Fibroblast of lung (primary cell): Measurements from ENCODE around the gene ANXA10. TPM values are rescaled to one million over a fixed set of nuclear protein-coding genes. Genes with fewer than 3 reads are reported as not detected.
"Not testable (repeated sequence)": the region's sequence is repeated elsewhere in the genome, so short reads cannot be mapped to it uniquely, and the experiment has no call there.

Experiments used
- DNase-seq, 2 donors: peaks; one replicate each; pipeline versions ENCODE4 v3.0.0 to v3.0.0-alpha.2; 2010; ENCODE audit warnings: low read depth in 2 of 2
- H2AFZ ChIP-seq: 2 replicates; pipeline ENCODE4 v1.5.1; 2012; ENCODE audit warnings: low read length, control low read depth, inconsistent platforms
- H3K27ac ChIP-seq: 2 replicates; pipeline ENCODE4 v1.5.1; 2011; ENCODE audit warnings: low read length, control low read depth; ENCODE audit not compliant: insufficient read depth
- H3K27me3 ChIP-seq: 2 replicates; pipeline ENCODE4 v1.5.1; 2011; ENCODE audit warnings: mild to moderate bottlenecking, low read length; ENCODE audit not compliant: control insufficient read depth, insufficient read depth
- H3K36me3 ChIP-seq: 2 replicates; pipeline ENCODE4 v1.5.1; 2011; ENCODE audit warnings: low read length; ENCODE audit not compliant: control insufficient read depth, insufficient read depth
- H3K4me1 ChIP-seq: 2 replicates; pipeline ENCODE4 v1.5.1; 2011; ENCODE audit warnings: low read length; ENCODE audit not compliant: control insufficient read depth, insufficient read depth; ENCODE audit errors: extremely low read depth
- H3K4me2 ChIP-seq: 2 replicates; pipeline ENCODE4 v1.5.1; 2011; ENCODE audit warnings: low read length, control low read depth; ENCODE audit not compliant: insufficient read depth; ENCODE audit errors: extremely low read depth
- H3K4me3 ChIP-seq, 4 experiments: fragments of 200-600 bp in 1 of 4; sonication (generic) in 1 of 4; replicated peaks in 1 of 4; 2 replicates each; pipeline ENCODE4 v1.5.1; 2011 to 2016; ENCODE audit warnings: low read length in 4 of 4, low read depth in 3 of 4, mild to moderate bottlenecking in 3 of 4, control low read depth in 2 of 4, inconsistent platforms in 1 of 4, mixed read lengths in 1 of 4; ENCODE audit not compliant: insufficient read depth in 1 of 4; ENCODE audit errors: control extremely low read depth in 1 of 4
- H3K79me2 ChIP-seq: 2 replicates; pipeline ENCODE4 v1.5.1; 2012; ENCODE audit warnings: mild to moderate bottlenecking, low read length, inconsistent platforms; ENCODE audit not compliant: control insufficient read depth, insufficient read depth
- H3K9ac ChIP-seq: 2 replicates; pipeline ENCODE4 v1.5.1; 2011; ENCODE audit warnings: mild to moderate bottlenecking, low read length, control low read depth; ENCODE audit not compliant: insufficient read depth
- H3K9me3 ChIP-seq: 2 replicates; pipeline ENCODE4 v1.5.1; 2012; ENCODE audit warnings: low read depth, low read length; ENCODE audit not compliant: control insufficient read depth, insufficient read depth
- H4K20me1 ChIP-seq: 2 replicates; pipeline ENCODE4 v1.5.1; 2011; ENCODE audit warnings: low read length; ENCODE audit not compliant: control insufficient read depth, insufficient read depth; ENCODE audit errors: extremely low read depth
- CTCF ChIP-seq, 2 donors: IDR thresholded peaks in 1 of 2; conservative IDR thresholded peaks in 1 of 2; 1 replicate in 1 of 2; 2 replicates in 1 of 2; pipeline ENCODE4 v1.5.1; 2011 to 2012; ENCODE audit warnings: low read length in 2 of 2, control low read depth in 1 of 2, inconsistent platforms in 1 of 2, low read depth in 1 of 2, mild to moderate bottlenecking in 1 of 2
- EZH2 ChIP-seq: IDR thresholded peaks from 2 replicates; pipeline ENCODE4 v1.5.1; 2012; ENCODE audit warnings: low read length, control low read depth, mild to moderate bottlenecking; ENCODE audit errors: missing control alignments
- polyA plus RNA-seq, 2 donors: library from polyadenylated mRNA; depleted of rRNA in 1 of 2; stranded (reverse) in 1 of 2; unstranded in 1 of 2; fragments of >200 nt; gene quantifications; 2 replicates each; pipeline ENCODE4 v1.2.1, GENCODE V29; 2011 to 2012; ENCODE audit warnings: missing spikeins in 1 of 2
- total RNA-seq: library from RNA; depleted of rRNA; stranded (reverse); fragments of >200 nt; gene quantifications from 2 replicates; pipeline ENCODE4 v1.2.1, GENCODE V29; 2014

The ANXA10 gene
- total and polyA plus RNA-seq, 2 donors (not counting 1 experiment from before 2014, with no cell fraction given): 0.08 to 0.17 TPM

- Histone ChIP-seq H2AFZ (no peak overlapping the region), H3K27me3 (no peaks in the 10 kb centered on the region), H3K9ac (no peak overlapping the region), H4K20me1 (no peaks in the 10 kb centered on the region), H3K4me1 (peaks cover 2% of the 10 kb centered on the region), H3K79me2 (no peaks in the 10 kb centered on the region), H3K9me3 (no peaks in the 10 kb centered on the region), H3K36me3 (no peaks in the 10 kb centered on the region), H3K27ac (no peak overlapping the region), H3K4me3 (no peak overlapping the region), H3K4me2 (no peak overlapping the region)
- no peak for TF ChIP-seq CTCF (conservative IDR thresholded peaks at IDR 0.05 in 1 of 2, IDR thresholded peaks at IDR 0.05 in 1 of 2; ENCODE audit: low read depth in 1 of 2, low read length in 2 of 2)
- no peak for TF ChIP-seq EZH2
- DNase-seq: no peak
Measured at GRCh38 chr4:168203233-168203911, 111.0 kb downstream of the ANXA10 start.

GRCh38 chr4:168208957-168209614 lies 116.7 kb downstream of the ANXA10 start:
- H3K4me2 ChIP-seq: no peak overlapping the region
- H3K36me3 ChIP-seq: no peaks in the 10 kb centered on the region
- H3K27ac ChIP-seq: no peak overlapping the region
- no peak overlapping the region for H3K9ac ChIP-seq
- no peaks in the 10 kb centered on the region for H3K9me3 ChIP-seq
- no peak overlapping the region for H3K4me3 ChIP-seq
- no peak overlapping the region for H2AFZ ChIP-seq
- no peaks in the 10 kb centered on the region for H3K4me1 ChIP-seq
- H4K20me1 ChIP-seq: no peaks in the 10 kb centered on the region
- TF ChIP-seq EZH2 (no peak), CTCF (conservative IDR thresholded peaks at IDR 0.05 in 1 of 2, IDR thresholded peaks at IDR 0.05 in 1 of 2; ENCODE audit: low read depth in 1 of 2, low read length in 2 of 2) (no peak)
- no peaks in the 10 kb centered on the region for H3K79me2 ChIP-seq
- DNase-seq: no peak
- no peaks in the 10 kb centered on the region for H3K27me3 ChIP-seq

DNA sequence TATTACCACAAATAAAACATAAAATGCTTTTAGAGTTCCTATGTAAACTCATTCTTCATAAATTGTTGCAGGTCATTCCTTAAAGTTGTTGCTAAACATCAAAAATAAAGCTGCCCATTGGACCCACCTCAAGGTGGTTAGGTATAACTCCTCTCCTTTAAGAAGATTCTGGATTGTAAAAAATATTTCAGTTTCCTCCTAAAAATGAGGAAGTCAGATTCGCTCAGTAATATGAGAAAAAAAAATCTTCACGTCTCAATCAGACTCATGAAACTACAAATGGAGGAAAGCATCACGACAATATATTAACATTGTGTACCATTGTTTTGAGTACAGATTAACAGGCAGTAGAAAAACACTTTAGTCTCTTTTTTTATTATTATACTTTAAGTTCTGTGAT lies 120.3 kb downstream of the ANXA10 start:
- H3K79me2 ChIP-seq: no peaks in the 10 kb centered on the region
- no peak overlapping the region for H2AFZ ChIP-seq

DNA sequence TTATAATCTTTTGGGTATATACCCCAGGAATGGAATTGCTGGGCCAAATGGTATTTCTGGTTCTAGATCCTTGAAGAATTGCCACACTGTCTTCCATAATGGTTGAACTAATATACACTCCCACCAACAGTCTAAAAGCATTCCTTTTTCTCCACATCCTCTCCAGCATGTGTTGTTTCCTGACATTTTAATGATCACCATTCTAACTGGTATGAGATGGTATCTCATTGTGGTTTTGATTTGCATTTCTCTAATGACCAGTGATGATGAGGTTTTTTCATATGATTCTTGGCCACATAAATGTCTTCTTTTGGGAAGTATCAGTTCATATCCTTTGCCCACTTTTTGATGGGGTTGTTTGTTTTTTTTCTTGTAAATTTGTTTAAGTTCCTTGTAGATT lies 121.2 kb downstream of the ANXA10 start:
- not testable (repeated sequence) for H3K9me3 ChIP-seq, H4K20me1 ChIP-seq, H3K27me3 ChIP-seq, H3K27ac ChIP-seq, H3K79me2 ChIP-seq, H3K4me2 ChIP-seq, H3K4me3 ChIP-seq, H3K4me1 ChIP-seq, H3K9ac ChIP-seq, H2AFZ ChIP-seq, H3K36me3 ChIP-seq
- DNase-seq: peak in 1 of 2 donors; percentile 36

More for the DNA sequence above, 120.3 kb downstream of the ANXA10 start:
- no peak overlapping the region for H3K4me3 ChIP-seq
- H4K20me1 ChIP-seq: no peaks in the 10 kb centered on the region
- no peak for DNase-seq
- H3K4me2 ChIP-seq: no peak overlapping the region
- TF ChIP-seq EZH2 (no peak), CTCF (conservative IDR thresholded peaks at IDR 0.05 in 1 of 2, IDR thresholded peaks at IDR 0.05 in 1 of 2; ENCODE audit: low read depth in 1 of 2, low read length in 2 of 2) (no peak)
- no peaks in the 10 kb centered on the region for H3K27me3 ChIP-seq
- H3K4me1 ChIP-seq: no peaks in the 10 kb centered on the region
- H3K27ac ChIP-seq: no peak overlapping the region
- H3K9me3 ChIP-seq: no peaks in the 10 kb centered on the region
- H3K9ac ChIP-seq: no peak overlapping the region
- no peaks in the 10 kb centered on the region for H3K36me3 ChIP-seq
